HepG2 (cell line): ENCODE measurements around the gene CYBC1. TPM values are rescaled to one million over a fixed set of nuclear protein-coding genes. Genes with fewer than 3 reads are reported as not detected.

ENCODE experiments used
- ATAC-seq: fragments of 200-7000 bp; cut with Tn5 transposase; 3 replicates; pipeline ENCODE4 v1.9.1; 2020; ENCODE audit warnings: mild to moderate bottlenecking, moderate library complexity
- BruUV-seq: library from RNA; stranded (reverse); fragments of 400-500 nt; replicated peaks from 2 replicates; lab custom pipeline; 2021; lab: Mats Ljungman, UMichigan
- CTCF ChIA-PET: fragments of 300-600 bp; formaldehyde crosslinking; extraction: SDS; loops from one replicate; lab custom pipeline; 2021; ENCODE audit warnings: low total read pairs, inconsistent platforms, low intra/inter-chr PET ratio; lab: Yijun Ruan, JAX
- POLR2A ChIA-PET: fragments of 350-600 bp; sonication (Branson Sonifier 250); formaldehyde crosslinking; loops from one replicate; lab custom pipeline; 2020; ENCODE audit warnings: antibody characterized with exemption, inconsistent platforms; lab: Yijun Ruan, JAX
- DNase-seq: peaks from one replicate; pipeline ENCODE4 v3.0.0-alpha.2; 2015; ENCODE audit warnings: low spot score
- FAIRE-seq: peaks from 3 replicates; lab custom pipeline; 2011; peaks lifted over from hg19 to GRCh38; lab: Jason Lieb, UNC
- H2AFZ ChIP-seq: one replicate; pipeline ENCODE4 v1.6.1; 2011; ENCODE audit warnings: low read length, inconsistent platforms
- H3K27ac ChIP-seq: fragments of 300-600 bp; 3 replicates; pipeline ENCODE4 v1.8.0; 2011; ENCODE audit warnings: mixed run types, mild to moderate bottlenecking, mixed read lengths, low read length, inconsistent platforms; ENCODE audit not compliant: insufficient read depth; ENCODE audit errors: extremely low read length
- H3K27me3 ChIP-seq, 2 experiments: fragments of 200-600 bp in 1 of 2; 2 replicates in 1 of 2; 3 replicates in 1 of 2; pipeline versions ENCODE4 v1.6.0 to v1.8.0; 2011; ENCODE audit warnings: low read length in 2 of 2, mild to moderate bottlenecking in 2 of 2, moderate library complexity in 2 of 2, inconsistent platforms in 1 of 2; ENCODE audit not compliant: insufficient read depth in 2 of 2, control insufficient read depth in 1 of 2
- H3K36me3 ChIP-seq, 2 experiments: fragments of 200-600 bp in 1 of 2; replicated peaks in 1 of 2; 2 replicates in 1 of 2; 3 replicates in 1 of 2; pipeline versions ENCODE4 v1.5.1 to v1.8.0; 2011; ENCODE audit warnings: low read length in 2 of 2, inconsistent platforms in 1 of 2; ENCODE audit not compliant: insufficient read depth in 2 of 2, control insufficient read depth in 1 of 2
- H3K4me1 ChIP-seq: 2 replicates; pipeline ENCODE4 v1.5.1; 2012; ENCODE audit warnings: low read length, inconsistent platforms; ENCODE audit not compliant: insufficient read depth
- H3K4me2 ChIP-seq: 2 replicates; pipeline ENCODE4 v1.6.0; 2011; ENCODE audit warnings: low read depth, low read length, inconsistent platforms
- H3K4me3 ChIP-seq, 3 experiments: fragments of 200-600 bp in 1 of 3; sonication (generic), shearing (Covaris generic) in 1 of 3; replicated peaks in 1 of 3; 2 replicates each; pipeline ENCODE4 v1.5.1; 2011 to 2016; ENCODE audit warnings: low read length in 3 of 3, inconsistent platforms in 2 of 3, low read depth in 2 of 3, mild to moderate bottlenecking in 2 of 3, control low read depth in 1 of 3, mixed read lengths in 1 of 3; ENCODE audit not compliant: insufficient read depth in 1 of 3
- H3K79me2 ChIP-seq: one replicate; pipeline ENCODE4 v1.6.1; 2011; ENCODE audit warnings: low read length, inconsistent platforms; ENCODE audit not compliant: insufficient read depth
- H3K9ac ChIP-seq: 2 replicates; pipeline ENCODE4 v1.6.0; 2011; ENCODE audit warnings: mild to moderate bottlenecking, low read depth, low read length, inconsistent platforms; ENCODE audit not compliant: insufficient read depth
- H3K9me3 ChIP-seq: 2 replicates; pipeline ENCODE4 v1.5.1; 2012; ENCODE audit warnings: mild to moderate bottlenecking, low read length
- H4K20me1 ChIP-seq: 2 replicates; pipeline ENCODE4 v1.6.0; 2011; ENCODE audit warnings: inconsistent platforms, mild to moderate bottlenecking, low read length, moderate library complexity; ENCODE audit not compliant: insufficient read depth
- CSRNP1 ChIP-seq: sonication (generic); formaldehyde crosslinking; IDR thresholded peaks from 2 replicates; pipeline ENCODE4 v1.8.1; 2023; ENCODE audit warnings: mild to moderate bottlenecking, missing genetic modification reagents
- HNRNPL ChIP-seq: fragments of 200-400 bp; formaldehyde crosslinking; IDR thresholded peaks from 2 replicates; pipeline ENCODE4 v1.6.1; 2017; ENCODE audit warnings: mild to moderate bottlenecking, low read depth, low read length
- NFIB ChIP-seq: sonication (generic); formaldehyde crosslinking; IDR thresholded peaks from 2 replicates; pipeline ENCODE4 v1.9.0; 2021; ENCODE audit warnings: missing genetic modification reagents, mild to moderate bottlenecking, borderline replicate concordance
- NONO ChIP-seq, 2 experiments: fragments of 450-650 bp in 1 of 2; sonication (generic) in 1 of 2; formaldehyde crosslinking in 1 of 2; IDR thresholded peaks in 1 of 2; conservative IDR thresholded peaks in 1 of 2; 2 replicates each; pipeline versions ENCODE4 v1.6.1 to v1.8.0; 2017 to 2022; ENCODE audit warnings: mild to moderate bottlenecking in 1 of 2, missing genetic modification reagents in 1 of 2, moderate library complexity in 1 of 2
- PAXIP1 ChIP-seq: sonication (generic); formaldehyde crosslinking; conservative IDR thresholded peaks from 2 replicates; pipeline ENCODE4 v1.4.0; 2020; ENCODE audit warnings: mild to moderate bottlenecking, missing genetic modification reagents, moderate library complexity
- SKI ChIP-seq: fragments of 450-650 bp; IDR thresholded peaks from one replicate; pipeline ENCODE4 v1.6.1; 2018; ENCODE audit warnings: mild to moderate bottlenecking; ENCODE audit not compliant: partially characterized antibody
- TBP ChIP-seq: sonication (generic); formaldehyde crosslinking; IDR thresholded peaks from 2 replicates; pipeline ENCODE4 v1.5.0; 2020; ENCODE audit warnings: missing genetic modification reagents
- TBX2 ChIP-seq: sonication (generic); formaldehyde crosslinking; IDR thresholded peaks from 2 replicates; pipeline ENCODE4 v1.5.0; 2020; ENCODE audit warnings: missing genetic modification reagents, mild to moderate bottlenecking, borderline replicate concordance
- TERF1 ChIP-seq: sonication (generic); formaldehyde crosslinking; IDR thresholded peaks from 2 replicates; pipeline ENCODE4 v1.8.0; 2022; ENCODE audit warnings: mild to moderate bottlenecking, missing genetic modification reagents, moderate library complexity
- U2AF2 ChIP-seq: fragments of 200-400 bp; formaldehyde crosslinking; IDR thresholded peaks from 2 replicates; pipeline ENCODE4 v1.6.1; 2017; ENCODE audit warnings: low read depth, mild to moderate bottlenecking, low read length
- ZBTB20 ChIP-seq: sonication (generic); formaldehyde crosslinking; IDR thresholded peaks from 2 replicates; pipeline ENCODE4 v1.8.1; 2023; ENCODE audit warnings: missing genetic modification reagents, low read depth, mild to moderate bottlenecking, borderline replicate concordance
- ZNF160 ChIP-seq: sonication (generic); formaldehyde crosslinking; IDR thresholded peaks from 2 replicates; pipeline ENCODE4 v1.8.0; 2022; ENCODE audit warnings: mild to moderate bottlenecking, inconsistent platforms, missing genetic modification reagents
- ZNF331 ChIP-seq: sonication (generic); formaldehyde crosslinking; IDR thresholded peaks from 2 replicates; pipeline ENCODE4 v1.4.0; 2020; ENCODE audit warnings: missing genetic modification reagents
- ZNF414 ChIP-seq: sonication (generic); formaldehyde crosslinking; IDR thresholded peaks from 2 replicates; pipeline ENCODE4 v1.5.0; 2020; ENCODE audit warnings: missing genetic modification reagents
- ZNF883 ChIP-seq: sonication (generic); formaldehyde crosslinking; IDR thresholded peaks from 2 replicates; pipeline ENCODE4 v1.5.1; 2020; ENCODE audit warnings: mild to moderate bottlenecking, missing genetic modification reagents; ENCODE audit errors: not compliant biosample characterization
- WGBS: methylation state at CpG from one replicate; pipeline ENCODE4 v1.1.6; 2017; ENCODE audit warnings: low lambda C conversion rate; 5-methylcytosine and 5-hydroxymethylcytosine counted together
- in situ Hi-C: cut with HindIII; loops from 2 replicates; pipeline ENCODE4 v1.10.0; 2017; ENCODE audit warnings: low pct_unique_long_range_greater_than_20kb; ENCODE audit not compliant: extremely low pct_ligation_motif_present
- intact Hi-C: fragments of 100-400 bp; cut with micrococcal nuclease; formaldehyde crosslinking; loops from one replicate; pipeline ENCODE4 v1.10.0; 2022; ENCODE audit not compliant: unreplicated experiment
- polyA plus RNA-seq, 8 experiments: library from polyadenylated mRNA; depleted of rRNA in 3 of 8; stranded (reverse) in 7 of 8; unstranded in 1 of 8; fragments of >200 nt; fragmentation: Illumina TruSeq in 4 of 8; extraction: Trizol in 4 of 8; gene quantifications; 2 replicates each; pipeline versions ENCODE4 v1.2.1 to v1.2.3, GENCODE V29; 2011 to 2016; ENCODE audit warnings: low read depth in 4 of 8, missing spikeins in 1 of 8, mixed read lengths in 1 of 8; ENCODE audit not compliant: insufficient read depth in 1 of 8
- total RNA-seq, 5 experiments: library from RNA; depleted of rRNA; stranded (reverse); fragments of >200 nt; fragmentation: Illumina TruSeq; extraction: Trizol; gene quantifications; 2 replicates each; pipeline ENCODE4 v1.2.3, GENCODE V29; 2016; ENCODE audit warnings: low read depth in 1 of 5

The CYBC1 gene
- total and polyA plus RNA-seq, 2 of the 13 experiments (the other 11 are each of a cell fraction or from before 2014, with no cell fraction given) = 43.4 to 44.1 TPM

DNA sequence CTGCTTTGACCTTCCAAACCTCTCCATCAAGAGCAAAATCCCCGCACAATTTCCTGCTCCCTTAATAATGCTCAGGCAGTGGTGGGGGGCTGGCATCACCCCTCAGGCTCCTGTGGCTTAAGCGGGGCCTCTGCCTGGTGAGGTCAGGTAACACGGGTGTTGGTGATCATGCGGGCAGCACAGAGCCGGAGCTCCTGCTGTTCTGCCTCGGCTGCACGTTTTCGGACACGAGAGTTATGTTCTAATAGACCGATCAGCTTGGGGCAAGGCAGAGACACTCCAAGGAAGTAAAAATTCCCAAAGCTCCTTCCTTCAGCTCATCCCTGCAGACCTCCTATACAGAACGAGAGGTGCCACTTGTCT is 14.0 kb upstream of the CYBC1 start (continued):
- TF ChIP-seq PAXIP1 (CRISPR knock-in tag) (no peak), TERF1 (CRISPR knock-in tag) (no peak)

DNA sequence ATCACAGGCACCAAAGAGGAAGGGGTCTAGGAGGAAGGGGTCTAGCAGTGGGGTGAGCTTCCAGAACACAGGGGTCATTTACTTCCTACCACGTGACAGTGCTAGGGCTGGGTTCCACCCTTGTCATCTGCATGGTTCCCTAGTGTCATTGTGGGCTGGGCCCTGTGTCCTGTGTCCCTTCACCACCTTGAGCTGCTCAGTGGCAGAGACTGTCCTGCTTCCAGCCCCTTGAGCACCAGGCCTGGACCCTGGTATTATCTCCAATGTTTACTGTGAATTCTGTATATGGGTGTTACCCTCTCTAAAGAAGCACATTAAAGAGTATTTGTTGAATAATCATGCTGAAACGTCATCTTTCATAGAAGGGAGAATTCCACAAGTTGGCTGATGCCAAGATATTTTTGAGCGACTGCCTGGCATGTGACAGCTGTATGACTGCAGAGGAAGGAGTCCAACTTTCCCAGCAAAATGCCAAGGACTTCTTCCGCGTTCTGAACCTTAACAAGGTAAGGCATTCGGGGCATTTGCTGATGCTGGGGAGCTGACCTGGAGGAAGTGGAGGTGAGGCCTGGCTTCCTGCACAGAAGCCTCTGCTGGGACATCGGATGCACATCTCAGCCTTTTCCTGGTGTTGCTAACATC is 13.5 kb upstream of the CYBC1 start:
- BruUV-seq = no TSS peak
- POLR2A ChIA-PET = no interaction called here
- no peak for ATAC-seq
- H3K36me3 ChIP-seq = peaks cover 32 to 79% of the 10 kb centered on the region in 2 experiments
- no peak for DNase-seq
- peaks cover 9% of the 10 kb centered on the region; the same call in 1 of the 2 replicates for H4K20me1 ChIP-seq
- H3K27me3 ChIP-seq = no peaks in the 10 kb centered on the region
- no peaks in the 10 kb centered on the region for H3K9me3 ChIP-seq
- WGBS = 97% methylated on average over 7 of the region's 7 CpGs
- no peak overlapping the region for H3K27ac ChIP-seq
- in situ Hi-C loops (no loop called here), intact Hi-C loops (no loop called here)
- CTCF ChIA-PET = no interaction called here
- peaks cover 33% of the 10 kb centered on the region for H3K4me1 ChIP-seq
- no peak overlapping the region for H3K4me2 ChIP-seq
- H3K9ac ChIP-seq = no peak overlapping the region
- no peak for FAIRE-seq
- H2AFZ ChIP-seq = no peak overlapping the region
- peaks cover 8% of the 10 kb centered on the region for H3K79me2 ChIP-seq
- no peak overlapping the region for H3K4me3 ChIP-seq
- TF ChIP-seq HNRNPL (no peak), NONO (IDR thresholded peaks at IDR 0.05) (no peak), NONO (CRISPR knock-in tag; conservative IDR thresholded peaks at IDR 0.05) (no peak), ZBTB20 (CRISPR knock-in tag) (no peak), ZNF414 (CRISPR knock-in tag) (no peak), U2AF2 (no peak), ZNF331 (CRISPR knock-in tag) (no peak), TBX2 (no peak), CSRNP1 (CRISPR knock-in tag) (no peak), SKI (no peak), ZNF160 (CRISPR knock-in tag) (no peak), ZNF883 (no peak), TBP (no peak), NFIB (no peak)
